Measurements from ENCODE around the gene HCAR1.
"Not testable (repeated sequence)": the region's sequence is repeated elsewhere in the genome, so short reads cannot be mapped to it uniquely, and the experiment has no call there.

The HCAR1 gene

DNA sequence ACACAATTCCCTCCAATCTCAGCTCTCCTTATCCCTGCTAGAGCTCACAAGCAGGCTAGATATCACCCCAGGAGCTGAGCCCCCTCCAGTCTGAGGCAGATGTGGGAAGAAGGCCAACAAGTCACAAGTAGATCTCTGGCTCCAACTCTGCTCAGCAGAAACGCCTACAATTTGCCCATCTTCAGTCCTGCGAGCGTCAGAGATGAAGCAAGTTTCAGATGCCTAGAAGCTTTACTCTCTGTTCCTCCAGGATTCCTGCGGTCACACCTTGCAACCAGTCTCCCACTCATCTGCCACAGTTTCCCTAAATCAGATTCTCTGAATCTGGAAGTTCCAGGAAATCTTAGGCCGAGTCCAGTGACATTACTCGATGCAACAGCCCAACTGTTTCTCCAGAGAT is 15.4 kb downstream of the HCAR1 start:
- H3K27ac ChIP-seq (ENCODE audit: low read length); H3K36me3 ChIP-seq (ENCODE audit: insufficient read depth, low read depth, low read length); H3K9ac ChIP-seq (ENCODE audit: low read depth, low read length); H3K4me3 ChIP-seq (ENCODE audit: low read length); H3K4me1 ChIP-seq (ENCODE audit: insufficient read depth, low read length); H3K27me3 ChIP-seq (ENCODE audit: insufficient read depth, low read length); H3K9me3 ChIP-seq (ENCODE audit: insufficient read depth, low read depth, low read length): not testable (repeated sequence)

DNA sequence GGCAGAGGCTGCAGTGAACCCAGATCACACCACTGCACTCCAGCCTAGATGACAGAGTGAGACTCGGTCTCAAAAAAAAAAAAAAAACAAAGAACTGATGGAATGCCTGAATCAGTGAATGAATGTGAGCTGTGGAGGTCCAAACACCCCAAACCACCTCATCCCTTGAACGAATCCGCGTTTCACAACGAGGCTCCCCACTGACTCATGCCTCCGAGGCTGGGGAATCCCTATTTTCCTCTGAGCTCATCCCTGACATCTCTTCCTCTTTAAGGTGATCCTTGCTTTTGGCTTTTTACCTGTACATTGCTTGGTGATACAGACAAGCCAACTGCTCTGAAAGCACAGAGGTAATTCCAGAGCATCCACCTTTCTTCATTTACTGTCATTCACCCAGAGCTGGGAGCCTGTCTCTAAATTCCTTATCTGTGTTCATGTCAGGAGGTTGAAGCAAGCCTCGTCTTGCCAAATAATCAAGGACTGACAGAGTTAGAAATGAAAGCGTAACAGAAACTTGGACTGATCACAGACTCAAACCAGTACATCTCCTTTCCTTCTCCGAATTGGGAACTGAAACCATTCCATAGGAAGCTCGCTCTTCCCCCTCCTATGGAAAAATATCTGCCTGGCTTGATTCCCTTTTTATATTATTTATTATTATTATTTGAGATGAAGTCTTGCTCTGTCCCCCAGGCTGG is 17.0 kb downstream of the HCAR1 start:
- H3K4me3 ChIP-seq (ENCODE audit: low read length); H3K9ac ChIP-seq (ENCODE audit: low read depth, low read length); H3K9me3 ChIP-seq (ENCODE audit: insufficient read depth, low read depth, low read length): not testable (repeated sequence)

DNA sequence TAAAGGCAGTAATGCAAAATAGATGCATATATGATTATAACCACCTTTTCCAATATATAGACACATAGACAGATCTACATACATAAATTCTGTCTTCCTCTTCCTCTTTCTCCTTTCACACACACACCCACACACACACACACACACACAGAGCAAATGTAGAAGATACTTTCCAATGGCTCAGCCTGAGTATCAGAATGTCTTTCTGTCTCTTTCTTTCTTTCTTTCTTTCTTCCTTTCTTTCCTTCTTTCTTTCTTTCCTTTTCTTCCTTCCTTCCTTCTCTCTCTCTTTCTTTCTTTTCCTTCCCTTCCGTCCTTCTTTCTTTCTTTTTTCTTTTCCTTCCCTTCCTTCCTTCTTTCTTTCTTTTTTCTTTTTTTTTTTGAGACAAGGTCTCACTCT is 19.4 kb downstream of the HCAR1 start:
- H3K27ac ChIP-seq (ENCODE audit: low read length); H3K9ac ChIP-seq (ENCODE audit: low read depth, low read length); H3K9me3 ChIP-seq (ENCODE audit: insufficient read depth, low read depth, low read length); H3K4me3 ChIP-seq (ENCODE audit: low read length); H3K4me1 ChIP-seq (ENCODE audit: insufficient read depth, low read length); H3K36me3 ChIP-seq (ENCODE audit: insufficient read depth, low read depth, low read length); H3K27me3 ChIP-seq (ENCODE audit: insufficient read depth, low read length): not testable (repeated sequence)

More for the DNA sequence above, 17.0 kb downstream of the HCAR1 start:
- not testable (repeated sequence) for H3K27ac ChIP-seq (ENCODE audit: low read length); H3K4me1 ChIP-seq (ENCODE audit: insufficient read depth, low read length); H3K36me3 ChIP-seq (ENCODE audit: insufficient read depth, low read depth, low read length); H3K27me3 ChIP-seq (ENCODE audit: insufficient read depth, low read length)

DNA sequence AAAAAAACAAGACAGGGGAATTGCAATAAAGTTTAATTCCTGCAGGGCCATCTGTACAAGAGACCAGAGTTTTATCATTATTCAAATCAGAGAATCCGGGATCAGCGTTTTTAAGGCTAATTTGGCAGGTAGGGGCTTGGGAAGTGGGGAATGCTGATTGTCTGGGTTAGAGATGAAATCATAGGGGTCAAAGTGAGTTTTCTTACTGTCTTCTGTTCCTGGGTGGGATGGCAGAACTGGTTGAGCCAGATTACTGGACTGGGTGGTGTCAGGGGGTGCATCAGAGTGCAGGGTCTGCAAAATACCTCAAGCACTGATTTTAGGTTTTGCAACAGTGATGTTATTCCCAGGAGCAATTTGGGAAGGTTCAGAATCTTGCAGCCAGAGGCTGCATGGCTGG is 20.3 kb downstream of the HCAR1 start:
- H3K36me3 ChIP-seq (ENCODE audit: insufficient read depth, low read depth, low read length); H3K4me3 ChIP-seq (ENCODE audit: low read length); H3K27ac ChIP-seq (ENCODE audit: low read length); H3K9ac ChIP-seq (ENCODE audit: low read depth, low read length); H3K9me3 ChIP-seq (ENCODE audit: insufficient read depth, low read depth, low read length); H3K4me1 ChIP-seq (ENCODE audit: insufficient read depth, low read length); H3K27me3 ChIP-seq (ENCODE audit: insufficient read depth, low read length): not testable (repeated sequence)

DNA sequence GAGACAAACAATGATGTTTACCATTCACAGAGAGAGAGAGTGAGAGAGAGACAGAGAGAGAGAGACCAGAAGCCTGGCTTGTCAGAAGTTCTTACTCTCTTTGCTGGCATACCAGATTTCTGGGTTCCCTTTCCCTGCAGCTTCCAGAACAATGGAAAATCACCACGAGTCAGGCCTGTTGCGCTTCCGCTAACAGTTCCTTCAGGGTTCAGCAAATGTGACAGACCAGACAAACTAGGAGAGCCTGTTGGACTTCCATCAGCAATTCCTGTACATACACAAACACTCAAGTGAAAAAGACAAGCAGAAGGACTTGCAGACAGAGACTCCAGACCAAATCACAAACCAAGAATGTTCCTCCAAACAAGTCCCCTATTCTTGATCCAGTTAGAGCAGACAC is 21.4 kb downstream of the HCAR1 start:
- H3K4me1 ChIP-seq (ENCODE audit: insufficient read depth, low read length); H3K4me3 ChIP-seq (ENCODE audit: low read length); H3K27me3 ChIP-seq (ENCODE audit: insufficient read depth, low read length); H3K9ac ChIP-seq (ENCODE audit: low read depth, low read length); H3K36me3 ChIP-seq (ENCODE audit: insufficient read depth, low read depth, low read length); H3K9me3 ChIP-seq (ENCODE audit: insufficient read depth, low read depth, low read length); H3K27ac ChIP-seq (ENCODE audit: low read length): not testable (repeated sequence)

DNA sequence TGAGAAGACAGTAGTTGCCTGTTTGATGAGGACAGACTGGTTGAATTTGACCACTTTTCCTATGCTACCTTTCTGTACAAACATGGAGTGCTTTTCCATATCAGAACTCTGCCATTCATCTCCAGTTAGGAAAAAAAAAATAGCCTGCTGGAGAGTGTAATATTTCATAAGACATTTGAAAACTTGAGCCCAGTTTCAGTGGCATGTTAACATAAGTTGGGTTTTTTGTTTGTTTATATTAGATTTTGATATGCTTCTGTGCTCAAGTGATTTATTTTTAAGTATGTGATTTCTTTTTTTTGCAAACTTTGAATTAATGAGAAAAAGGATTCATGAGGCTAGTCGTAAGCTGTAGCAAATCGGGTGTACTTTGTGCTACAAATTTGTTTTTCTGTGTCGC is 26.8 kb downstream of the HCAR1 start:
- not testable (repeated sequence) for H3K4me3 ChIP-seq (ENCODE audit: low read length); H3K9me3 ChIP-seq (ENCODE audit: insufficient read depth, low read depth, low read length); H3K27me3 ChIP-seq (ENCODE audit: insufficient read depth, low read length); H3K9ac ChIP-seq (ENCODE audit: low read depth, low read length); H3K4me1 ChIP-seq (ENCODE audit: insufficient read depth, low read length); H3K27ac ChIP-seq (ENCODE audit: low read length); H3K36me3 ChIP-seq (ENCODE audit: insufficient read depth, low read depth, low read length)

DNA sequence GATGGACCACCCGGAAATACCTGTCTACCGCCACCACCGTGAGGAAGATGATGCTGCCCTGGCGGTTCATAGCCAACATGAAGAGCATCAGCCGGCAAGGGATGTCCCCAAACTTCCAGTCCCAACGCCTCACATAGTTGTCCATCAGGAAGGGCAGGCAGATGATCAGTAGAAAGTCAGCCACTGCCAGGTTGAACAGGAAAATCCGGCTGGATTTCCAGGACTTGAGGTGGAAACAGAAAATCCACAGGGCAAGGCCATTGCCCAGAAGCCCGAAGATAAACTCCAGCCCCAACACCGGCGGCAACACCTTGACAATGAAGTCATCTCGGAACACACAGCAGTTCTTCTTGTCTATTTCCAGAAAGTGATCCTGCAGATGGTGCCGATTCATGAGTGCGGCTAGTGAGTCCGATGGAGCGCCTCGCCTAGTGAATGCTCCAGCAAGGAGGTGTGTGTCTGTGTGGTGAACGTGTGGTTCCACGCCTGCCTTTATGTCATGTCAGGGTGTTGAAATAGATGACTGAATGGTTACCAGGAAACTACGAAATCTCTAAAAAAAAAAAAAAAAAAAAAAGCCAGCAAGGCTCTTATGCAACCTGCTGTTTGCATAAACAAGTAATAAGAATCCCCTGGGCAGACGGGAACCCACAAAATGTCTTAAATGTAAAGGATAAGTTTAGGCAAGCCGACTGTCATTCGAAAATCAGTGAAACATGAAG is 27.6 kb downstream of the HCAR1 start, which contains the start of gene HCAR2:
Gene HCAR2, minus strand, starts transcription at position 468 of the 722 bp plus-strand sequence. Its CDS starts 74 bp downstream, at position 394.
- not testable (repeated sequence) for H3K4me3 ChIP-seq (ENCODE audit: low read length); H3K9me3 ChIP-seq (ENCODE audit: insufficient read depth, low read depth, low read length); H3K27ac ChIP-seq (ENCODE audit: low read length); H3K4me1 ChIP-seq (ENCODE audit: insufficient read depth, low read length); H3K9ac ChIP-seq (ENCODE audit: low read depth, low read length); H3K27me3 ChIP-seq (ENCODE audit: insufficient read depth, low read length); H3K36me3 ChIP-seq (ENCODE audit: insufficient read depth, low read depth, low read length)

DNA sequence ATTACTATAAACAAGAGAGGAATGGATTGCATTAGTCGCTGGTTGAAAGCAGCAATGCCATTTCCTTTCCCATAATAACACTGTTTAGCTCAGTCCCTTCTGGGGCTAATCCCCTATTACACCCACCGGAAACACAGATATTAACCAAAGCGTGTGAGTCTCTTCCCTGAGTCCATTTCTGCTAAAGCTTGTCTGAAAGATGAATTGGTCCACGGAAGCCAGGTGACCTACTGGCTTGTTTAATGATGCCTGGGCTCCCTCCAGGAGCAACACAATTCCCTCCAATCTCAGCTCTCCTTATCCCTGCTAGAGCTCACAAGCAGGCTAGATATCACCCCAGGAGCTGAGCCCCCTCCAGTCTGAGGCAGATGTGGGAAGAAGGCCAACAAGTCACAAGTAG is 29.2 kb downstream of the HCAR1 start:
- not testable (repeated sequence) for H3K36me3 ChIP-seq (ENCODE audit: insufficient read depth, low read depth, low read length); H3K27me3 ChIP-seq (ENCODE audit: insufficient read depth, low read length); H3K9me3 ChIP-seq (ENCODE audit: insufficient read depth, low read depth, low read length); H3K9ac ChIP-seq (ENCODE audit: low read depth, low read length); H3K27ac ChIP-seq (ENCODE audit: low read length); H3K4me1 ChIP-seq (ENCODE audit: insufficient read depth, low read length); H3K4me3 ChIP-seq (ENCODE audit: low read length)

DNA sequence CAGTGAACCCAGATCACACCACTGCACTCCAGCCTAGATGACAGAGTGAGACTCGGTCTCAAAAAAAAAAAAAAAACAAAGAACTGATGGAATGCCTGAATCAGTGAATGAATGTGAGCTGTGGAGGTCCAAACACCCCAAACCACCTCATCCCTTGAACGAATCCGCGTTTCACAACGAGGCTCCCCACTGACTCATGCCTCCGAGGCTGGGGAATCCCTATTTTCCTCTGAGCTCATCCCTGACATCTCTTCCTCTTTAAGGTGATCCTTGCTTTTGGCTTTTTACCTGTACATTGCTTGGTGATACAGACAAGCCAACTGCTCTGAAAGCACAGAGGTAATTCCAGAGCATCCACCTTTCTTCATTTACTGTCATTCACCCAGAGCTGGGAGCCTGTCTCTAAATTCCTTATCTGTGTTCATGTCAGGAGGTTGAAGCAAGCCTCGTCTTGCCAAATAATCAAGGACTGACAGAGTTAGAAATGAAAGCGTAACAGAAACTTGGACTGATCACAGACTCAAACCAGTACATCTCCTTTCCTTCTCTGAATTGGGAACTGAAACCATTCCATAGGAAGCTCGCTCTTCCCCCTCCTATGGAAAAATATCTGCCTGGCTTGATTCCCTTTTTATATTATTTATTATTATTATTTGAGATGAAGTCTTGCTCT is 30.5 kb downstream of the HCAR1 start:
- H3K27ac ChIP-seq (ENCODE audit: low read length); H3K36me3 ChIP-seq (ENCODE audit: insufficient read depth, low read depth, low read length); H3K4me1 ChIP-seq (ENCODE audit: insufficient read depth, low read length); H3K27me3 ChIP-seq (ENCODE audit: insufficient read depth, low read length); H3K9ac ChIP-seq (ENCODE audit: low read depth, low read length); H3K4me3 ChIP-seq (ENCODE audit: low read length); H3K9me3 ChIP-seq (ENCODE audit: insufficient read depth, low read depth, low read length): not testable (repeated sequence)

DNA sequence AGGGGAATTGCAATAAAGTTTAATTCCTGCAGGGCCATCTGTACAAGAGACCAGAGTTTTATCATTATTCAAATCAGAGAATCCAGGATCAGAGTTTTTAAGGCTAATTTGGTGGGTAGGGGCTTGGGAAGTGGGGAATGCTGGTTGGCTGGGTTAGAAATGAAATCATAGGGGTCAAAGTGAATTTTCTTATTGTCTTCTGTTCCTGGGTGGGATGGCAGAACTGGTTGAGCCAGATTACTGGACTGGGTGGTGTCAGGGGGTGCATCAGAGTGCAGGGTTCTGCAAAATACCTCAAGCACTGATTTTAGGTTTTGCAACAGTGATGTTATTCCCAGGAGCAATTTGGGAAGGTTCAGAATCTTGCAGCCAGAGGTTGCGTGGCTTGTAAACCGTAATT is 33.7 kb downstream of the HCAR1 start:
- not testable (repeated sequence) for H3K4me3 ChIP-seq (ENCODE audit: low read length); H3K27me3 ChIP-seq (ENCODE audit: insufficient read depth, low read length); H3K27ac ChIP-seq (ENCODE audit: low read length); H3K9ac ChIP-seq (ENCODE audit: low read depth, low read length); H3K36me3 ChIP-seq (ENCODE audit: insufficient read depth, low read depth, low read length); H3K4me1 ChIP-seq (ENCODE audit: insufficient read depth, low read length); H3K9me3 ChIP-seq (ENCODE audit: insufficient read depth, low read depth, low read length)

DNA sequence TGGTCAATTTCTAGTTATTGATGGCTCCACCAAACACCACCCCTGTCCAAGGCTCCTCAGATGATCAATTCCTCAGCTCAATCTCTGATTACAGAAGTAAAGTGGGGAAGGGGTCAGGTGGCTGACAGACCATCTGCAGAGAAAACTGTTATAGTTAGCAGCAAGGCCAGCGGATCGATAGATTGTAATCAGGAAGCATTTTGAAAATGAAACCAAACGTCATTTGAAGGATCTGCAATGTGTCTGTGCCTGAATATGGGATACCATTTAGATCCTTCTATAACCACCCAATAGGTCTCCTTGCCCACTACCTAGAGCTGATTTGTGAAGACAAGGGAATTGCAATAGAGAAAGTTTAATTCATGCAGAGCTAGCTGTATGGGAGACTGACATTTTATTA is 39.1 kb downstream of the HCAR1 start:
- Histone ChIP-seq H3K4me3 (ENCODE audit: low read length) (no peak overlapping the region), H3K36me3 (ENCODE audit: insufficient read depth, low read depth, low read length) (no peaks in the 10 kb centered on the region), H3K9me3 (ENCODE audit: insufficient read depth, low read depth, low read length) (no peaks in the 10 kb centered on the region), H3K4me1 (ENCODE audit: insufficient read depth, low read length) (no peaks in the 10 kb centered on the region), H3K27me3 (ENCODE audit: insufficient read depth, low read length) (no peaks in the 10 kb centered on the region; the same call in 1 of the 2 replicates), H3K27ac (ENCODE audit: low read length) (no peak overlapping the region), H3K9ac (ENCODE audit: low read depth, low read length) (no peak overlapping the region)

DNA sequence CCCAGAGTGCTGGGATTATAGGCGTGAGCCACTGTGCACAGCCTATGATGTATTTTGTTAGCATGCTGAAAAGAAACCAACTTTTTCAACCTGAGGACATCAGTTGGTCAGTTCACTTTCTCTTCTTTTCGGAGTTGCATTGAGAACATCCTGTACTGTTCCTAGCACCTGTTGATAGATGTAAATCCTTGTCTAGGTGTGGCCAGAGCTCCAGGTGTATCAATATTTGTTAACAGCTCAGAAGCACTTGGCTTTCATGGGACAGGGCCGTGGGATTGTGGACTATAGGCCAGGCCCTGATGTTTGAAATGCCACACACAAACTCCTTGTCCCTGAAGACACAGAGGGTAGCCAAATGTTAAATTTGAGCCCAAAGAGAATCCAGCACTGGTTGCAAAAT is 42.4 kb downstream of the HCAR1 start:
- H3K4me1 ChIP-seq (ENCODE audit: insufficient read depth, low read length): no peaks in the 10 kb centered on the region
- H3K27ac ChIP-seq (ENCODE audit: low read length): no peak overlapping the region
- H3K36me3 ChIP-seq (ENCODE audit: insufficient read depth, low read depth, low read length): no peaks in the 10 kb centered on the region
- no peak overlapping the region for H3K4me3 ChIP-seq (ENCODE audit: low read length)
- no peaks in the 10 kb centered on the region for H3K9me3 ChIP-seq (ENCODE audit: insufficient read depth, low read depth, low read length)
- peaks cover 8% of the 10 kb centered on the region; the same call in 1 of the 2 replicates for H3K27me3 ChIP-seq (ENCODE audit: insufficient read depth, low read length)
- H3K9ac ChIP-seq (ENCODE audit: low read depth, low read length): no peak overlapping the region
